WTC11 (cell line): Measurements from ENCODE around the gene ADAMTS12.

Experiments used
- CTCF ChIP-seq: fragments of 200-600 bp; IDR thresholded peaks from 2 replicates; pipeline ENCODE4 v1.8.0; 2022; ENCODE audit warnings: antibody characterized with exemption
- TF ChIP-seq, protein P1 (sequence below): sonication (generic); formaldehyde crosslinking; IDR thresholded peaks from 2 replicates; pipeline ENCODE4 v1.8.0; 2022; ENCODE audit warnings: mild to moderate bottlenecking, missing genetic modification reagents

DNA sequence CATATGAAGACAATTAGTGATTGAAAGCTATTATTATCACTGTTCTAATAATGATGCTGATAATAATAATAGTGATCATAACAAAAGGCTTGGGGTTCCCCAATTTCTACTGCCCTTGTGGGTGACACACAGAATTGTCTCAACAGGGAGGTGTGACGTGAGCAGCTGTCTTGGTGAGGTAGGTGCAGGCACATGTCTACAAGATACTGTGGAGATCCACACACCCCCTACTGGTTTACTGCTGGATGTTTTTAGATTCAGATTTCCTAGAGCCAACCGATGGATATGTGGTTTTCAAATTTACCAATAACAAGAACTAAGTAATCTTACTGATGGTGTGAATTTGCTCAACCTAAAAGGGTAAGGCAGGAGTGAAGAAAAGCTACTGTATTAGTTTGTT lies 312.0 kb downstream of the ADAMTS12 start:
- TF ChIP-seq CTCF, result no peak
- TF ChIP-seq, protein P1, sequence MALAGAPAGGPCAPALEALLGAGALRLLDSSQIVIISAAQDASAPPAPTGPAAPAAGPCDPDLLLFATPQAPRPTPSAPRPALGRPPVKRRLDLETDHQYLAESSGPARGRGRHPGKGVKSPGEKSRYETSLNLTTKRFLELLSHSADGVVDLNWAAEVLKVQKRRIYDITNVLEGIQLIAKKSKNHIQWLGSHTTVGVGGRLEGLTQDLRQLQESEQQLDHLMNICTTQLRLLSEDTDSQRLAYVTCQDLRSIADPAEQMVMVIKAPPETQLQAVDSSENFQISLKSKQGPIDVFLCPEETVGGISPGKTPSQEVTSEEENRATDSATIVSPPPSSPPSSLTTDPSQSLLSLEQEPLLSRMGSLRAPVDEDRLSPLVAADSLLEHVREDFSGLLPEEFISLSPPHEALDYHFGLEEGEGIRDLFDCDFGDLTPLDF (CRISPR knock-in tag), result no peak
